Astrocyte (in vitro differentiated cells and primary cell): Measurements from ENCODE around the gene JMJD6. TPM values are rescaled to one million over a fixed set of nuclear protein-coding genes. Genes with fewer than 3 reads are reported as not detected.

Experiments used
- DNase-seq: peaks from one replicate; pipeline ENCODE4 v3.0.0-alpha.2; 2010; ENCODE audit warnings: low read depth
- FAIRE-seq: peaks from 2 replicates; lab custom pipeline; 2011; peaks lifted over from hg19 to GRCh38; lab: Jason Lieb, UNC
- H2AFZ ChIP-seq: 2 replicates; pipeline ENCODE4 v1.6.0; 2012; ENCODE audit warnings: low read depth, low read length, inconsistent platforms
- H3K27ac ChIP-seq: 2 replicates; pipeline ENCODE4 v1.5.1; 2011; ENCODE audit warnings: low read depth, low read length, inconsistent platforms
- H3K27me3 ChIP-seq: 2 replicates; pipeline ENCODE4 v1.6.0; 2011; ENCODE audit warnings: low read length, inconsistent platforms; ENCODE audit not compliant: insufficient read depth
- H3K36me3 ChIP-seq: 2 replicates; pipeline ENCODE4 v1.5.1; 2011; ENCODE audit warnings: low read length, inconsistent platforms; ENCODE audit not compliant: insufficient read depth
- H3K4me1 ChIP-seq: 2 replicates; pipeline ENCODE4 v1.5.1; 2011; ENCODE audit warnings: low read length, inconsistent platforms; ENCODE audit not compliant: insufficient read depth
- H3K4me2 ChIP-seq: 2 replicates; pipeline ENCODE4 v1.6.0; 2012; ENCODE audit warnings: low read length, inconsistent platforms
- H3K4me3 ChIP-seq: 2 replicates; pipeline ENCODE4 v1.5.1; 2011; ENCODE audit warnings: low read depth, mild to moderate bottlenecking, low read length, inconsistent platforms; ENCODE audit not compliant: insufficient read depth
- H3K79me2 ChIP-seq: 2 replicates; pipeline ENCODE4 v1.6.0; 2012; ENCODE audit warnings: mild to moderate bottlenecking, low read length, inconsistent platforms; ENCODE audit not compliant: insufficient read depth
- H3K9ac ChIP-seq: 2 replicates; pipeline ENCODE4 v1.6.0; 2012; ENCODE audit warnings: mild to moderate bottlenecking, low read length, inconsistent platforms
- H3K9me3 ChIP-seq: 2 replicates; pipeline ENCODE4 v1.5.1; 2012; ENCODE audit warnings: low read depth, mild to moderate bottlenecking, low read length, inconsistent platforms; ENCODE audit not compliant: insufficient read depth
- H4K20me1 ChIP-seq: 2 replicates; pipeline ENCODE4 v1.6.0; 2012; ENCODE audit warnings: low read length, inconsistent platforms; ENCODE audit not compliant: insufficient read depth
- H3K27ac Mint-ChIP-seq: one replicate; pipeline ENCODE4 v1.8.0; 2021; ENCODE audit warnings: mild to moderate bottlenecking, mixed read lengths; ENCODE audit not compliant: unreplicated experiment
- H3K27me3 Mint-ChIP-seq: one replicate; pipeline ENCODE4 v1.8.0; 2021; ENCODE audit warnings: low read depth, mixed read lengths; ENCODE audit not compliant: unreplicated experiment
- H3K36me3 Mint-ChIP-seq: one replicate; pipeline ENCODE4 v1.8.0; 2021; ENCODE audit warnings: low read depth, mixed read lengths; ENCODE audit not compliant: unreplicated experiment
- H3K4me1 Mint-ChIP-seq: one replicate; pipeline ENCODE4 v1.8.0; 2021; ENCODE audit warnings: low read depth, mixed read lengths; ENCODE audit not compliant: unreplicated experiment
- H3K4me3 Mint-ChIP-seq: one replicate; pipeline ENCODE4 v1.8.0; 2021; ENCODE audit warnings: mild to moderate bottlenecking, moderate library complexity, mixed read lengths; ENCODE audit not compliant: unreplicated experiment
- H3K9me3 Mint-ChIP-seq: one replicate; pipeline ENCODE4 v1.8.0; 2021; ENCODE audit warnings: mild to moderate bottlenecking, mixed read lengths; ENCODE audit not compliant: unreplicated experiment
- CTCF ChIP-seq: IDR thresholded peaks from 2 replicates; pipeline ENCODE4 v1.5.1; 2011; ENCODE audit warnings: low read depth, mild to moderate bottlenecking, inconsistent platforms, low read length, moderate library complexity; ENCODE audit not compliant: insufficient read depth
- EZH2 ChIP-seq: IDR thresholded peaks from 2 replicates; pipeline ENCODE4 v1.6.1; 2012; ENCODE audit warnings: mild to moderate bottlenecking, low read length, inconsistent platforms; ENCODE audit not compliant: insufficient read depth
- total RNA-seq: library from RNA; stranded (reverse); gene quantifications from 2 replicates; pipeline ENCODE4 v1.2.1, GENCODE V29; 2021

The JMJD6 gene
- total RNA-seq, 1 donor from 2014 or later, result 45.5 TPM

- no peaks in the 10 kb centered on the region for H3K9me3 ChIP-seq
- H3K27me3 ChIP-seq, result no peaks in the 10 kb centered on the region
- no peaks in the 10 kb centered on the region for H3K79me2 ChIP-seq
- H4K20me1 ChIP-seq, result no peaks in the 10 kb centered on the region
- H3K4me3 ChIP-seq, result no peak overlapping the region
- FAIRE-seq (no peak), DNase-seq (no peak)
- no peak overlapping the region for H3K27ac ChIP-seq
- peak overlapping the region; percentile 14 for H3K4me3 Mint-ChIP-seq
- peaks cover 14% of the 10 kb centered on the region for H3K4me1 ChIP-seq
- TF ChIP-seq EZH2 (no peak), CTCF (no peak)
- no peak overlapping the region for H2AFZ ChIP-seq
- H3K27me3 Mint-ChIP-seq, result no peaks in the 10 kb centered on the region
- H3K4me1 Mint-ChIP-seq, result peaks cover 13% of the 10 kb centered on the region
- peaks cover 8% of the 10 kb centered on the region for H3K36me3 Mint-ChIP-seq
- H3K36me3 ChIP-seq, result no peaks in the 10 kb centered on the region
- no peaks in the 10 kb centered on the region for H3K9me3 Mint-ChIP-seq
- H3K9ac ChIP-seq, result no peak overlapping the region
- H3K4me2 ChIP-seq, result no peak overlapping the region
- no peak overlapping the region for H3K27ac Mint-ChIP-seq
Measured at GRCh38 chr17:76673729-76674128, 52.7 kb downstream of the JMJD6 start.

GRCh38 chr17:76672892-76673291, 53.5 kb downstream of the JMJD6 start:
- peaks cover 14% of the 10 kb centered on the region for H3K4me1 ChIP-seq
- H3K27ac Mint-ChIP-seq, result no peak overlapping the region
- H3K27ac ChIP-seq, result peak overlapping the region; percentile 19
- H3K4me3 Mint-ChIP-seq, result peak overlapping the region; percentile 91
- H3K9me3 Mint-ChIP-seq, result no peaks in the 10 kb centered on the region
- H3K79me2 ChIP-seq, result no peaks in the 10 kb centered on the region
- no peaks in the 10 kb centered on the region for H4K20me1 ChIP-seq
- no peaks in the 10 kb centered on the region for H3K27me3 Mint-ChIP-seq
- peaks cover 8% of the 10 kb centered on the region for H3K36me3 Mint-ChIP-seq
- H3K9me3 ChIP-seq, result no peaks in the 10 kb centered on the region
- H3K9ac ChIP-seq, result no peak overlapping the region
- FAIRE-seq (no peak), DNase-seq (no peak)
- H3K4me3 ChIP-seq, result no peak overlapping the region
- no peaks in the 10 kb centered on the region for H3K27me3 ChIP-seq
- TF ChIP-seq EZH2 (no peak), CTCF (no peak)
- H2AFZ ChIP-seq, result no peak overlapping the region
- H3K4me1 Mint-ChIP-seq, result peaks cover 13% of the 10 kb centered on the region
- H3K36me3 ChIP-seq, result no peaks in the 10 kb centered on the region
- no peak overlapping the region for H3K4me2 ChIP-seq

- Histone ChIP-seq H3K4me2 (peak overlapping the region; percentile 89), H3K27me3 (no peaks in the 10 kb centered on the region), H3K4me3 (peak overlapping the region; percentile 81), H3K79me2 (no peaks in the 10 kb centered on the region), H2AFZ (peak overlapping the region; percentile 54), H3K9me3 (no peaks in the 10 kb centered on the region), H3K4me1 (peaks cover 14% of the 10 kb centered on the region), H3K36me3 (no peaks in the 10 kb centered on the region), H3K27ac (peak overlapping the region; percentile 51), H3K9ac (peak overlapping the region; percentile 83), H4K20me1 (no peaks in the 10 kb centered on the region)
- H3K27ac Mint-ChIP-seq, result no peak overlapping the region
- no peaks in the 10 kb centered on the region for H3K9me3 Mint-ChIP-seq
- peaks cover 13% of the 10 kb centered on the region for H3K4me1 Mint-ChIP-seq
- peaks cover 8% of the 10 kb centered on the region for H3K36me3 Mint-ChIP-seq
- no peaks in the 10 kb centered on the region for H3K27me3 Mint-ChIP-seq
- TF ChIP-seq CTCF (no peak), EZH2 (no peak)
- H3K4me3 Mint-ChIP-seq, result peak overlapping the region; percentile 91
- DNase-seq (no peak), FAIRE-seq (no peak)
Measured at GRCh38 chr17:76672270-76672851, 54.0 kb downstream of the JMJD6 start.
